Stimulated activated CD8-positive, alpha-beta memory T cell treated with anti-CD3 and anti-CD28 coated beads, Interleukin-15, amount 100 ng/mL, for 24 hours (primary cell): ENCODE data around the gene BTG4.

ENCODE experiments used
- DNase-seq: peaks from one replicate; pipeline ENCODE4 v3.0.0-alpha.2; 2020; ENCODE audit warnings: low read depth

Gene BTG4

DNA sequence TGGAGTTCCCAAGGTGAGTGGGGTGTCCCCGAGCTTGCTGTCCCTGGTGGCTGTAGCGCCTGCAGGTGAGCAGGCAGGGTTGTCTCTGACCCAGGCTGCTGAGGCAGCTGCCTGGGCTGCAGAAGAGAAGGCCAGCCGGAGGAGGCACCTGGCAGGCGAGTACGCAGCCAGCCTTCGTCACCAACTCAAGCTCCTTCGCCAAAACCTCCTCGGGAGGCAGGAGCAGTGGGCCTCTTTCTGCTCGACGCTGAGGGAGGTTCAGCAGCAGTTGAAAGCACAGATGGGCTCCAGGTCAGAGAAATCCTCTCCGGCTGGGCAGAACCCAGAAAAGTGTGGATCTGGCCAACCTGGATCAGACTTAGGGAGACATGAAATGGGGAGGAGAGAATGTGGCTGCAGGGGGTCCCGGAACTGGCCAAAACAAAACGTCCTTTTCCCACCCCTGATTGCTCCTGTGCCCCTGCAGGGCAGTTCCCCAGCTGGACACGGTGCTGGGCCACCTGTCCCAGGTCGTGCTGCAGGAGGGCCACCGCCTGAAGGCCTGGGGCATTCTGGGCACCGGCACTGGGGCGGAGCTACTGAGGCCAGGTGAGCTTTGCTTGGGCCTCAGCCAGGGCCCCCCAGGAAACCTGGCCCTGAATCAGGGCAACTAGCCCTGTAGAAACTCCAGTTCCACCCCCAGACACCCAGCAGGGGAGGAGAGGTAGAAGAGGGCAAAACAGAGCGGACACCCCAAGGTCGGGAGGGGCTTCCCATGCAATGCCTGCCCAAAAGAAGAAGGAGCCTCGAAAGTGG lies 56.7 kb downstream of the BTG4 start:
- no peak for DNase-seq

- peak; percentile 32 for DNase-seq
Measured at GRCh38 chr11:111454561-111455192, 57.5 kb downstream of the BTG4 start.

GRCh38 chr11:111452817-111453552 lies 59.2 kb downstream of the BTG4 start:
- DNase-seq: no peak

- no peak for DNase-seq
Measured at GRCh38 chr11:111452146-111452545, 60.0 kb downstream of the BTG4 start.

DNA sequence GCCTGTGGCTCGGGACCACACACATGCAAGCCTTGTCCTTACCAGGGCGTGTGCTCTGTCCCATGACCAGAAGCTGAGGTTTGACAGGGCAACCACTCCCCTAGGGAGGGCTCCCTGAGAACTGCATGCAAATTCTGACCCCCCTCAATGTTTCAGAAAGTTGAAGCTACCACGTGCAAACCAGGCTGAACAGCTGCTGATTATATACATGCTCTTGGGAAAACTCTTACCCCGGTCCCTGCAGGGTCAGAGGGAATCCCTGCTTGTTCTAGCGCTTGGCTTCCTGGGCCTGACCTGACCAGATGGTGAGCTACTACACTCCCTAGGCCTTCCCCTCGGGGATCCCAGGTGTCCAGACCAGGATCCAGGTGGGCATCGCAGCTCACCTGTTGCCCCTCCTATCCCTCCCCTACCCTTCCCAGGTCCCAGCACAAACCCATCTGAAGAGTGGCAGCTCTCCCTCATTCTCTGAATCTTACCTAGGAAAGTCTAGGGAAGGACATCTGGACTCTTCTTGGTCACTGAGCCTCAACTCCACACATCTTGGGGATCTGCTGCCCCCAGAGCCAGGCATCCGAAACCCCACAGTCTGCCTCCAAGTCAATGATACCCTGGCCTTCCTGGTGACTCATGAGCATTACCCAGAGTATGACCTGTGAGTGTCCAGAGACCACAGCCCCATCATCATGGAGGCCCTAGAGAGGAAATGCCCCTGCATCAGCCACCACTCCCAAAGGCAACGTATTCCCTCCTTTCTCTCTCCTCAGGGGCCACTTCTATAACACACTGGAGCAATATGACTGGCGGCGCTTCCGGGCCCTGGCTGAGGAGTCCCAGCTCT lies 61.5 kb downstream of the BTG4 start:
- DNase-seq: no peak

- DNase-seq: no peak
Measured at GRCh38 chr11:111449696-111450479, 62.3 kb downstream of the BTG4 start.

GRCh38 chr11:111448831-111449557 lies 63.2 kb downstream of the BTG4 start:
- no peak for DNase-seq

- DNase-seq: no peak
Measured at GRCh38 chr11:111448414-111448813, 63.8 kb downstream of the BTG4 start.

DNA sequence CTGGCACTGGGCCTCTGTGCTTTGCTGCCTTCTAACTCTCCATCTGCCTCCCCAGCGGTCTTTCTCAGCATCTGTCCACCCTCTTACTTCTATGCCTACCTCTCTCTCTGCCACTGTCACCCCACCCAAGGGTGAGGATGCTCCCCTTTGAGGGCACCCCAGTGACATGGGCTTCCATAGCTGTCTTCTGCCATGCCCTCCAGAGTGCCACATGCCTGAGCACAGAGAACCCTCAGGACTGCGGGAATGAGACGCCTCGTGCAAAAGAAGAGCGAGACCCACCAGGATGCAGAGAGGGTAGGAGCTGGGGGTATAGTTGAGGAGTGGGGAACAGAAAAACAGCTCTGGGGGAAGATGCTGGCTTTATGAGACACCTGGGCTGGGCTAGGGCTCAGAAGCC lies 64.3 kb downstream of the BTG4 start:
- DNase-seq: no peak

- DNase-seq: no peak
Measured at GRCh38 chr11:111447112-111447471, 65.1 kb downstream of the BTG4 start.

DNA sequence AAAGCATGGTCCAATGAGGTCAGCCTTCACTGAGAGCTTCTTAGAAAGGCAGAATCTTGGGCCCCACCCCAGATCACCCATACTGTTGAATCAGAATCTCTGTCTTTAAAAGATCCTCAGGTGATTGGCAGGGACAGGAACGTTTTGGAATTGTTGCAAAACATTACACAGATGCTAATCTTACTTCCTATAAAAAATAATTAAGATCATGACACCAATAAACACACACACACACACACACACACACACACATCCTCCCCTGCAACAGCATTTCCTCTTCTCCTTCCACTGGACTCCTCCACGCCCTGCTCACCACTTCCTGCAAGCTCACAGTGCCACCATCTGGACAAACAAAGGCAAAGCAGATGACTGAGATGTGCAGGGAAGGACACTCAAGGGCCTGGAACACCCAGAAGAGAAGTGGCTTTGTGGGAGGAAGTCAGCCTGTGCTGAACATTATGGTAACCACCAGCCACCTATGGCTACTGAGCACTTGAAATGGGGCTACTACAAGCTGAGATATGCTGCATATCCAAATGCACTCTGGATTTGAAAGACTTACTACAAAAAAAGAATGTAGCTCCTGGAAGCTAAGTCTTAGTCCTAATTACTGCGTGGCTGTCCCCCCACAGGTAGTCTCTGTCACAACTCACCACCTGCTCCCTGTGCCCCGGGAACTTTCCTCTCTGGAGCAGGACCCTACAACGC lies 65.6 kb downstream of the BTG4 start:
- peak; percentile 18 for DNase-seq

- no peak for DNase-seq
Measured at GRCh38 chr11:111445586-111445985, 66.6 kb downstream of the BTG4 start.
